Esophagus squamous epithelium (tissue), 4 donors: ENCODE measurements around the gene ZNF800.

Experiments used
- POLR2A ChIP-seq, 4 donors: fragments of 450-650 bp; IDR thresholded peaks; one replicate each; pipeline ENCODE4 v1.6.1; 2017; ENCODE audit warnings: antibody characterized with exemption in 4 of 4, mild to moderate bottlenecking in 4 of 4, moderate library complexity in 3 of 4
- TF ChIP-seq, protein P1 (sequence below), 6 experiments: fragments of 450-650 bp in 4 of 6; fragments of 200-600 bp in 2 of 6; sonication (generic) in 2 of 6; IDR thresholded peaks; one replicate each; pipeline ENCODE4 v1.5.1; 2016 to 2019; ENCODE audit warnings: antibody characterized with exemption in 6 of 6, mild to moderate bottlenecking in 4 of 6, moderate library complexity in 4 of 6

DNA sequence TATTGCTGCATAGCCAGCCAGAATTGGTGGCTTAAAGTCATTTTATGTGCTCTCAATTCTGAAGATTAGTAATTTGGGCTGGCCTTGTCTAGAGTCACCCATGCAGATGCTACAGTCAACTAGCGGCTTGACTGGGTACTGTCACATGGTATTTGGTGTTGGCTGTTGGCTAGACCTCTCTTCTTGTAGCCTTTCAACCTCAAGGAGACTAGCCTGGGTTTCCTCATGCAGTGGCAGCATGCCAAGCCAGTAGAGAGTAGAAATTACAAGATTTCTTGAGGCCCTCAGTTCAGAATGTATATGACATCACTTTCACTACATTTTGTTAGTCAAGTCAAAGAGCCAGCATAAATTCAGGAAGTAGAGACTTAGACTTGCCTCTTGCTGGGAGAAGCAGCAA is 3.7 kb upstream of the ZNF800 start:
- TF ChIP-seq, protein P1, sequence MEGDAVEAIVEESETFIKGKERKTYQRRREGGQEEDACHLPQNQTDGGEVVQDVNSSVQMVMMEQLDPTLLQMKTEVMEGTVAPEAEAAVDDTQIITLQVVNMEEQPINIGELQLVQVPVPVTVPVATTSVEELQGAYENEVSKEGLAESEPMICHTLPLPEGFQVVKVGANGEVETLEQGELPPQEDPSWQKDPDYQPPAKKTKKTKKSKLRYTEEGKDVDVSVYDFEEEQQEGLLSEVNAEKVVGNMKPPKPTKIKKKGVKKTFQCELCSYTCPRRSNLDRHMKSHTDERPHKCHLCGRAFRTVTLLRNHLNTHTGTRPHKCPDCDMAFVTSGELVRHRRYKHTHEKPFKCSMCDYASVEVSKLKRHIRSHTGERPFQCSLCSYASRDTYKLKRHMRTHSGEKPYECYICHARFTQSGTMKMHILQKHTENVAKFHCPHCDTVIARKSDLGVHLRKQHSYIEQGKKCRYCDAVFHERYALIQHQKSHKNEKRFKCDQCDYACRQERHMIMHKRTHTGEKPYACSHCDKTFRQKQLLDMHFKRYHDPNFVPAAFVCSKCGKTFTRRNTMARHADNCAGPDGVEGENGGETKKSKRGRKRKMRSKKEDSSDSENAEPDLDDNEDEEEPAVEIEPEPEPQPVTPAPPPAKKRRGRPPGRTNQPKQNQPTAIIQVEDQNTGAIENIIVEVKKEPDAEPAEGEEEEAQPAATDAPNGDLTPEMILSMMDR (IDR thresholded peaks at IDR 0.05), result no peak
- no peak for TF ChIP-seq POLR2A (IDR thresholded peaks at IDR 0.05)
